T-helper 1 cell (primary cell): Measurements from ENCODE around the gene SCYGR7.
"Not testable (repeated sequence)": the region's sequence is repeated elsewhere in the genome, so short reads cannot be mapped to it uniquely, and the experiment has no call there.

ENCODE experiments used
- DNase-seq, 5 donors: peaks; one replicate each; pipeline ENCODE4 v3.0.0-alpha.2; 2012 to 2020
- total RNA-seq, 4 donors: gene quantifications; one replicate each; lab custom pipeline; 2026; lab: John Stamatoyannopoulos, UW

SCYGR7 gene, protein sequence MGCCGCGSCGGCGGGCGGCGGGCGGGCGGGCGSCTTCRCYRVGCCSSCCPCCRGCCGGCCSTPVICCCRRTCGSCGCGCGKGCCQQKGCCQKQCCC
- total RNA-seq: 0 reads per million in 4 donors

DNA sequence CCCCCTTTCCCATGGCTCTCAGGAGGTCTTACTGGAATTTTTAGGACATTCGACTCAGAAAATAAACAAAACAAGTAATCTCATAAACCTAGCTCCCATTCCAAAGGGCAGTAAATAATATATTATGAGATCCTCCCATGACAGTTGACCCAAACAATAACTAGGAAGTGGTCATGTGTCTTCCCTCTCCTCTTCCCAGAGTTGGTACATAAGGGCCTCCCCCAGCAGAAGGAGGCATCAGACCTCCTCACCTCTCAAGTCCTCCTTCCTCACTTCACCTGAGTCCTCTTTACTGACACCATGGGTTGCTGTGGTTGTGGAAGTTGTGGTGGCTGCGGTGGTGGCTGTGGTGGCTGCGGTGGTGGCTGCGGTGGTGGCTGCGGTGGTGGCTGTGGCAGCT, at the start of gene SCYGR7:
Gene SCYGR7, plus strand, starts transcription at position 301 of the 400 bp plus-strand sequence. Its CDS starts 0 bp downstream, at position 301.
- no peak for DNase-seq

DNA sequence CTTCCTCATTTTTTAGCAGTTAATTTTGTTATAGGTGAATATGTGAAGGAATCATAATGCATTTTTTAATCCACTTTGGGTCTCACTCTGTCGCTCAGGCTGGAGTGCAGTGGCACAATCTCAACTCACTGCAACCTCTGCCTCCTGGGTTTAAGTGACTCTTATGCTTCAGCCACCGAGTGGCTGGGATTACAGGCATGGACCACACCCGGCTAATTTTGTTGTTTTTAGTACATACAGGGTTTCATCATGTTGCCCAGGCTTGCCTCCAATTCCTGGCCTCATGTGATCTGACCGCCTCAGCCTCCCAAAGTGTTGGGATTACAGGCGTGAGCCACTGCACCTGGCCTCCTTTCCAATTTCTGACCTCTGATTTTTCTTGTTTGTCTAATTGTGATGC, 43.9 kb upstream of the SCYGR7 start:
- DNase-seq: no peak

DNA sequence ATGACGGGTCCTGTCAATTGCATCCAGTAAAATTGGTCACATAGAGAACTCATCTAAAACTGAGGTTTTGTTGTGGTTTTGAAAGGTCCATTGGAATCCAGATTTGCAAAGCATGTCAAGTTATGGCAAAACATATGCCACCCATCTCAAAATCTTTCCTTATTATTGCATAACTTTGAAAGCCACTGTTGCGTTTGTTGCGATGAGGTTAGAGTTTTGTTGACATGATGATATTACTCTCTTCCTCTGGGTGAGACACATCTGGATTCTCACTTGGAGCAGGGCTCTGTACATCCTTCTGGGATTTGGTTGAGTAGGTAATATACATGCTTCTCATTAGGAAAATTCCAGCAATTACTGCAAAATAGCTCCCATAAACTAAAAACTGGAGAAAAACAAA, 40.9 kb upstream of the SCYGR7 start:
- DNase-seq: no peak

DNA sequence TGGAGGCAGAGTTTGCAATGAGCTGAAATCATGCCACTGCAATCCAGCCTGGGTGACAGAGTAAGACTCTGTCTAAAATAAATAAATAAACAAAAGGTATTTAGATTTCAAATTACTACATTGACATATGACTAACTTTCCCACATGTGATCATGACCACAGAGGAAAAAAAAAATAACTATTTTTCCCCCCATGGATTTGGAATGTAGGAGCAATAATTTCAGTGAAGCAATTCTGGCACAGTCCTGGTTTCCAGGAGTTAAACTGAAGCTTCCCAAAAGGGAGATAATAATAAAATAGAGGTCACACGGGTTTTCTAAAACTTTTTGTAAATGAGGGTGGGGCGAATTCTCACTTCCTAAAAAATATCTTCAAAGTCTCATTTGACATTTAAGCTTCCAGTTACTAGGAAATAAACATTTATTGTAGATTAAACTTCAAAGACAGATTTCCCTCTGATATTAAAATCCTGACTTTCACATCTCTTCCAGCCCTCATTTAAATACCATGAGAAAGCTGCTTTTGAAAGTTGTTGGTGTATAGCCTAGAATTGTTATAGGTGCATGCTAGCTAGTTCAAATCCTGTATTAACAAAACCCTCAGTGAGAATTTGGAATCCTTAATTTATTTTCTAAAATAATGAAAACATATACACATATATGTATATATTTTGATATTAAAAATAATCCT, 31.0 kb upstream of the SCYGR7 start:
- DNase-seq: no peak

DNA sequence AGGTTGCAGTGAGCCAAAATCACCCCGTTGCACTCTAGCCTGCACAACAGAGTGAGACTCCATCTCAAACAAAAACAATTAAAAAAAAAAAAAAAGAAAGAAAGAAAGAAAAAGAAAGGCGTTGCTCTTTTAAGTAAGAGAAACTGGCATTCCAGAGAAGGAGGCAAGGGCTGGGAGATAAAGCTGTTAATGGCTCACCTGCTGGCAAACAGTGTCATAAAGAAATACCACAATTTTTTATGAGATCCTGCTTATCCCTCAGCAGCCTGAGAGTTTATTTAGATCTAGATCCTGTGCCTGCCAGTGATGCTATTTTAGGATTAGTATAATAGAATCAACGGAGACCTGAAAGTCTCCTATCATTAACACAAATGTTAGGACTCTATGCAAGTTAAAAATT, 26.6 kb upstream of the SCYGR7 start:
- no peak for DNase-seq

DNA sequence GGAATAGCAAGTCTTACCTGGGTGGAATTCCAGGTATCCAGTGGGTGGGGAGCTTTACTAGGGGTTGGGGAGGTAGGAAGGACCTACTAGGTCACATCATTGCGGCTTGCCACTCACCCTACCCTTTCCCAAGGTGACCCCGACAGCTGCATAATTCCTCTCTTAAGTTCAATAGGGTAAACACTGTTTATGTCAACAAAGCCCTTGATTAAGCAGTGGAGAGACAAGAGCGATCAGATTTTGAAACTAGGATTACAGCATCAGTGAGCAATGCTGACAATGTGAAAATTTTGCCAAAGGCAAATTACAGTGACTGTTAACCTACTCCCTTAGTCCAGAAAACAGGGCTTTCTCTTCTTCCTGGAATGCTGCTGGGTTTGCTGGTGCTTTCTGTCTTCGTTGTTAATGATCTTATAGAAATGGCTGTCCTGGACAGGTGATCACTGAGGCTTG, 24.8 kb upstream of the SCYGR7 start:
- DNase-seq: no peak

DNA sequence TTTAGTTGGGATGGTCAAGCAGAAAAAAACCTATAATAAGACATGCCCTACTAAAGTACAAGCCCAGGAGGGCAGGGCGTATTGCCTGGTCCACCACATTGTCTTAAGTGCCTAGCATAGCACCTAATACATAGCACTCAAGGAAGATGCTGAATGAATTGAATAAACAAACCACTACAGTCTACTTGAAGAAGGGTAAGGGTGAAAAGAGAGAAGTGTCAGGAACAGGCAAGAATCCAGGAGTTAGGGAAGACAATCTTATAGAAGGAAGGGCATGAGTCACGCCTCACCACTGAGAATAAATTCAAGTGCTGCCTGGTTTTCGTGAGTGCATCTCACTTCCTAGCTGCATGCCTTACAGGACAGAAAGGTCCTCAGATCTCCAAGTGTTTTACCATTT, 24.2 kb upstream of the SCYGR7 start:
- no peak for DNase-seq

DNA sequence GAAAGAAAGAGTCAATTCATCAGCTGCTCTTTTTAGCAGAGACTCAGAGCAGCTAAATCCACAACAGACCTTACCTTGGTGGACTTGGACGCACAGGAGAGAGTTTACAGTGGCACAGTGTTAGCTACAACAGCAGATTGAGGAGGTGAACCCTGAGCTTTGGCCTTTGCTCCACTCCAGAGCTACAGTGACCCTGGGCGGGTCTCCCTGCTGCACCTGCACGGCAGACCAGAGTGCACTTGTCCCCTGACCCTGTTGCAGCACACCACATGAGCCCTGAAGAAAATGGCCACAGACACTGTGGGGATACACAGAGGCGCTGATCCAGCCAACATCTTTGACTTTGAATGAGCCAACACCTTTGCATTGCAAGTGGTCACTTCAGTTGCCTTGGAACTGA, 21.3 kb upstream of the SCYGR7 start:
- DNase-seq: no peak

DNA sequence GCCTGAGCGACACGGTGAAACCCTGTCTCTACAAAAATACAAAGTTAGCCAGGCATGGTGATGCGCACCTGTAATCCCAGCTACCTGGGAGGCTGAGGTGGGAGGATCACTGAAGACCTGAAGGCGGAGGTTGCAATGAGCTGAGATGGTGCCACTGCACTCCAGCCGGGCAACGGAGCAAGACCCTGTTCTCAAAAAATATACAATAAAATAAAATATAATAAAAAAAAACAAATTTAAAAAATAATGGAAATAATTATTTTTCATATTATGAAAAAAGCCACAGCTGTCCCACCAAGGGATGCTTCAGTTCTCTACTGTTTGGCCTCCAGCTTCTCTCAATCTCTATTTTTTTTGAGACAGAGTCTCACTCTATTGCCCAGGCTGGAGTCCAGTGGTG, 20.7 kb upstream of the SCYGR7 start:
- DNase-seq: no peak

DNA sequence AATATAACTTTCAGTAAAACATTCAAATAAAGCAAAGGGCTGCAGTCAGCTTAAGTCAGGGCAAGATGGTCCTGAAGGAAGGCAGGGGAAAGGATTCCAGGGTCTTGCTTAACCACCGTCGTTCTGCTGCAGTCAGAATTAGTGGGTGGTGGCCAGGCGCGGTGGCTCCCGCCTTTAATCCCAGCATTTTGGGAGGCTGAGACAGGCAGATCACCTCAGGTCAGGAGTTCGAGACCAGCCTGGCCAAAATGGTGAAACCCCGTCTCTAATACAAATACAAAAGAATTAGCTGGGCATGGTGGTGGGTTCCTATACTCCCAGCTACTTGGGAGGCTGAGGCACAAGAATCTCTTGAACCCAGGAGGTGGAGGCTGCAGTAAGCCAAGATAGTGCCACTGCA, 17.1 kb upstream of the SCYGR7 start:
- no peak for DNase-seq

DNA sequence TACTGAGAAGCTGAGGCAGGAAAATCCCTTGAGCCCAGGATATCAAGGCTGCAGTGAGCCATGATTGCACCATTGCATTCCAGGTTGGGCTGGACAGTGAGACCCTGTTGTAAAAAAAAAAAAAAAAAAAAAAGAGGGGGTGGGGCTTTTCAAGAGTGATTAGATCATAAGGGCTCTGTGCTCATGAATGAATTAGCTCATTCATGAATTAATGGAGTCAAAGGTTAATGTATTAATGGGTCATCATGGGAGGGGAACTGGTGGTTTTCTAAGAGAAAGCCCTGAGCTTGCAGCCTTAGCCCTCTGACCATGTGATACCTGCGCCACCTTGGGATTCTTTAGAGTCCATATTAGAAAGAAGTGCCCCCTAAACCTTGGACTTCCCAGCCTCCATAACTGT, 14.8 kb upstream of the SCYGR7 start:
- no peak for DNase-seq

DNA sequence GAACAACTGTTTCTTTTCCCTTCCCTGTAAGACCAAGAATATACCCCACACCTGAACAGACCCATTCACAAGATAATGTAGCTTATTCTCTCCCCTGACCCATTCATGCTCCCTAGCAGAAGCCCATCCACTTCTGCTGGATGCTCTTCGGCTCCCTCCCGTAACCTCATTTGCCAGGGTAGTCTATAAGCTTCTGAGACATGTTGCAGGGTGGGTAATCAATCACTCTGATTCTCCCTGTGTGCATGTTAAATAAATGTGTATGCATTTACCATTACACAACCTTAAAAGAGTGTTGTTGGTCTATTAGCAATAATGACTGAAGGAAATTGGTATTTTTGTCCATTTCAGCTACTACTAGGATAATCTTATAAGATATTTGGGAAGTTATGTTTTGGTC, 11.6 kb upstream of the SCYGR7 start:
- DNase-seq: no peak

DNA sequence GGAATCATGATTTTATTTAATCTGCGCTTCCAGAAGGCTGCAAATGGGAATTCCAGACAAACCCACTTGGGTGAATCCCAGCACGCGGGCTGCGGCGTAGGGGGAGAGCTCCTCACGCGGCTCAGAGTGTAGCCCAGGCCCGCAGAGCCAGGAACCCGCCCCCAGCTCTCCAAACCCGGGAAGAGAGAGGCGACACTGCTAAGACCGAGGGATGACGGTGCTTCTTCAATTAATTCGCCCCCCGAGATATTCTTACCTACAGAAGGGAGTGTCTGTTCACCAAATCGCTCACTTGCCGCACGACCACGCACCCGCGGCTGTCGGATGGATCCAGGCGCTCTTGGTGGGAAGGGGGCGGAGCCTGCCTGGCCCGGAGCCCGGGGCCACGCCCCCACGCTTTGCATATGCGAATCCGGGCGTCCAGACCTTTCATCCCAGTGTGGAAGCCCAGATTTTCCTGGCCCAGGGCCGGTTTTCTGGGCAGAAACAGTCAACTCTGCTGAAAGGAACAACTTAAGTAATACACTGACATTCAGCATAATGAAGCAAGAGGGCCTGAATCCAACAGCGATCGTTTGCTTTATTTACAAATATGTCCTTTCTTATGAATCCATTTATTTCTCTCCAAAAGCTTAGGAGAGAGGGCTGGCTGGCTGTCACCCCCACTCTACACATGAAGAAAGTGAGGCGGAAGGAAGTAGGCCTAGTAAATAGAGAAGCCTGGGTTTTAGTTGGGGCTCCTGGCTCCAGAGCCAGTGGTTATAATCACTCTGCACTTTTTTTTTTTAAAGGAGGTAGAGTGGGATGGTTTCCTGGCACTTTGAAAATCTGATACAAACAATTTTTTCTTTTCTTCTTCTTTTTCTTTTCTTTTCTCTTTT, 10.2 kb upstream of the SCYGR7 start, which contains the start of gene SLC19A3:
Gene SLC19A3, minus strand, starts transcription at position 342 of the 881 bp plus-strand sequence. CDS start 15,710 bp downstream, outside the sequence.
- no peak for DNase-seq

DNA sequence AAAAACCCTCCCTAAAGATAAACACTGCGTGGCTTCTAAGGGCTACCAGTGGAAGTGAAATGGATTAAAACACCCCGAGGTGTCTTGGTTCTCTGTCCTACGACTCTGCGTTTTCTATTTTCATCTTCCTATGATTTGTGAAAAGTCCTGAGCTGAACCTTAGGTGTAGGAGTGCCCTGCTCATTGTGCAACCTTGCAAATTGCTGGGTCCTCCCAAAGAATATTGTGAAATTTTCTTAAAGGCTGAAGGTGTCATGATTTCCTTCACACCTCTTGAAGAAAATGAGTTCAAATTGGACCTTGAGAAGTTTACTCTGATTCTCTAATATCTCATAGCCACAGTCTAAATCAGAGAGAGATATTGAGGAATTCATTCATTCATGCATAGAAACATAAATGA, 8.5 kb upstream of the SCYGR7 start:
- no peak for DNase-seq

DNA sequence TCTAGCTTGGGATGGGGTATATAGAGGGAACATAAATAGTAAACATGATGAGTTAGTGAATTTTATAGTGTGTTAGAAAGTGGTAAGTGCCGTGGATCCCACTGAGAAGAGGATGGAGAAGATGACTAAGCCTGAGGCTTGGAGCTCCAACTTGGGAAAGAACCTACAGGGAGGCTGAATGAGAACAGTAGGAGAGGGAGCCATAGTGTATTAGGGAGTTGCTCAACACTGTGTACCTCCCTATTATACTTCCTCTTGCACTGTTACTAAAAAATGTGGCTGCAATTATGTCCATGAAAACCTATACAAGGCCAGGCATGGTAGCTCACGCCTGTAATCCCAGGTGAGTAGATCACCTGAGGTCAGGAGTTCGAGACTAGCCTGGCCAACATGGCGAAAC, 7.5 kb upstream of the SCYGR7 start:
- DNase-seq: no peak

DNA sequence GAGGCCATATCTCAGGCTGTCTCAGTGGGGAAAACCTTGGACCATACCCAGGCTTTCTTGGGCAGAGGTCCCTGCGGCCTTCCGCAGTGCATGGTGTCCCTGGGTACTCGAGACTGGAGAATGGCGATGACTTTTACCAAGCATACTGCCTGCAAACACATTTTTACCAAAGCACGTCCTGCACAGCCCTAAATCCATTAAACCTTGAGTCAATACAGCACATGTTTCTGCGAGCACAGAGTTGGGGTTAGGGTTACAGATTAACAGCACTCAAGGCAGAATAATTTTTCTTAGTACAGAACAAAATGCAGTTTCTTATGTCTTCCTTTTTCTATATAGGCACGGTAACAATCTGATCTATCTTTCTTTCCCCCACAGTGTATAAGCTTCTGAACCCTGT, 5.3 kb upstream of the SCYGR7 start:
- DNase-seq: not testable (repeated sequence)

DNA sequence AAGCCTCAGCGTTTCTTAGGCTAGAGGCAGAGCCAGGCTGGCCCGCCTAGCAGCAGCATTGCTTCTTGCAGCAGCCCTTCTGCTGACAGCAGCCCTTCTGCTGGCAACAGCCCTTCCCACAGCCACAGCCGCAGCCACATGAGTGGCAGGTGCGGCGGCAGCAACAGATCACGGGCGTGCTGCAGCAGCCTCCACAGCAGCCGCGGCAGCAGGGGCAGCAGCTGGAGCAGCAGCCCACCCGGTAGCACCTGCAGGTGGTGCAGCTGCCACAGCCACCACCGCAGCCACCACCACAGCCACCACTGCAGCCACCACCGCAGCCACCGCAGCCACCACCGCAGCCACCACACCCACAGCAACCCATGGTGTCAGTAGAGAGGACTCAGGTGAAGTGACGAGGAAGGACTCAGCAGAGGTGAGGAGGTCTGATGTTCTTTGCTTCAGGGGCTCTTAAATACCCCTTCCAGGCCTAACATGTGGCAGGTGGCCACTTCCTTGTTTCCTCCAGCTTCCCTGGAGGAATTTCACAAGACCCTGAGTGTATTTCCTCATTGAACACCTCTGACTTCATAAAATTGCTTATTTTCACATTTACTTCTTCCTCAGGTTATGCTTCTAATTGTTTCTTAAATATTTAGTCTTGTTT, 3.6 kb upstream of the SCYGR7 start, which contains the start of gene SCYGR6:
Gene SCYGR6, minus strand, starts transcription at position 364 of the 646 bp plus-strand sequence. Its CDS starts 0 bp downstream, at position 364.
- DNase-seq: no peak

DNA sequence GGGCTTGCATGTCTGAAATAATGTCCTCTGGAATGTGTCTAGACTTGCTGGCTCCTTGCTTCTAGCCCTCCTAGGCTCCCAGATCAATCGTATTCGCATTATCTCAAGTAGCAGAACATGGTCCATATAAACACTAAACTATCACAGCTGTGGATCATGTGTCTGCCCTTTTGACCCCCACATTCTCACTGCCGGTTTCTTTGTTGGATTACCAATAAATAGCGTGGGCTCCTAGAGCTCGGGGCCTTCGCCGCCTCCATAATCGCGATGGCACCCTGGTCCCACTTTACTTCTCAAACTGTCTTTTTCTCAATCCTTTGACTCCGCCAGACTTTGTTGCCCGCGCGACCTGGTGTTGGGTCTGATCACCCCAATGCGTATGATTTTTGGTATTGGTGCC, 11.2 kb downstream of the SCYGR7 start:
- DNase-seq: no peak

DNA sequence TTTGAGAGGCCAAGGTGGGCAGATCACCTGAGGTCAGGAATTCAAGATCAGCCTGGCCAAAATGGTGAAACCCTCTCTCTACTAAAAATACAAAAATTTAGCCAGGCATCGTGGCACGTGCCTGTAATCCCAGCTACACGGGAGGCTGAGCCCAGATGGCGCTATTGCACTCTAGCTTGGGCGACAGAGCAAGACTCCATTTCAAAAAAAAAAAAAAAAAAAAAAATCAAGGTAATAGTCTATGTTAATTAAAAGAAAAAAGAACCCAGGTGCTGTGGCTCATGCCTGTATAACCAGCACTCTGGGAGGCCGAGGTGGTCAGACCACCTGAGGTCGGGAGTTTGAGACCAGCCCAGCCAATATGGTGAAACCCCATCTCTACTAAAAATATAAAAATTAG, 12.6 kb downstream of the SCYGR7 start:
- DNase-seq: not testable (repeated sequence)

DNA sequence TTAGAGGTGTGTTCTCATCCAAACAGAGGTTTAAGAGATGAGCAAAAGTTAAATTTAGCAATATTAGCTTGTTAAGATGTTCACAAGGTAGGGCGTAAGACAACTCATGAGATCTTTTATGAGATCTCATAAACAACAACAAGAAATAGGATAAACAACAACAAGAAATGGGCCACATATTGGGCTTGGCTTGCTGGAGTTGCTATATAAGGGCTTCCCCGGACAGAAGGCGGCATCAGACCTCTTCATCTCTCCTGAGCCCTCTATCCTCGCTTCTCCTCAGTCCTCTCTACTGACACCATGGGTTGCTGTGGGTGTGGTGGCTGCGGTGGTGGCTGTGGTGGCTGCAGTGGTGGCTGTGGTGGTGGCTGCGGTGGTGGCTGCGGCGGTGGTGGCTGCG, 17.5 kb downstream of the SCYGR7 start, which contains the start of gene SCYGR8:
Gene SCYGR8, plus strand, starts transcription at position 301 of the 400 bp plus-strand sequence. Its CDS starts 0 bp downstream, at position 301.
- DNase-seq: no peak

DNA sequence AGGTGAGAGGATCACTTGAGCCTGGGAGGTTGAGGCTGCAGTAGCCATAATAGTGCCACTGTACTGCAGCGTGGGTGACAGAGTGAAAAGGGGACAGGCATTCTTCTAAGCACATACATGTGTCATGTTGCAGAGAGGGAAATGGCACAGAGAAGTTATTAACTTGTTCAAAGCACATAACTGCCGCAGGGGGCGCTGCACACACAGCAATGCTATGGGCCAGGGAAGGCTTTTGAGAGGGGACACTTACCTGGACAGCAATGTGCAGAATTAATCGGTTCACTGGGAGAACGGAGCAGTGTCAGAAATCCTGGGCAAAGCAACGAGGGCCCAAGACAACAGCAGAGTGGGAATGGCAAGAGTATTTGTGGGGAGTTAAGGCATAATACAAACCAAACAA, 19.9 kb downstream of the SCYGR7 start:
- no peak for DNase-seq

DNA sequence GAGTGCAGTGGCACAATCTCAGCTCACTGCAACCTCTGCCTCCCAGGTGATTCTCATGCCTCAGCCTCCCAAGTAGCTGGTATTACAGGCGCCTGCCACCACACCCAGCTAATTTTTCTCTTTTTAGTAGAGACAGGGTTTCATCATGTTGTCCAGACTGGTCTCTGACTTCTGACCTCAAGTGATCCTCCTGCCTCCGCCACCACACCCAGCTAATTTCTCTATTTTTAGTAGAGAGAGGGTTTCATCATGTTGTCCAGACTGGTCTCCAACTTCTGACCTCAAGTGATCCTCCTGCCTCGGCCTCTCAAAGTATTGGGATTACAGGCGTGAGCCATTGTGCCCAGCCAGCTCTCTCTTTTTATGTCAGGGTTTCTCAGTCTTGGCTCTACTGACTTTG, 28.1 kb downstream of the SCYGR7 start:
- not testable (repeated sequence) for DNase-seq
